Upper lobe of left lung (tissue), 6 donors: Measurements from ENCODE around the gene LRRC10. TPM values are rescaled to one million over a fixed set of nuclear protein-coding genes. Genes with fewer than 3 reads are reported as not detected.

Source experiments
- ATAC-seq, 2 donors: fragments of 200-7000 bp; cut with Tn5 transposase; one replicate each; pipeline ENCODE4 v1.9.1; 2022; ENCODE audit warnings: mild to moderate bottlenecking in 2 of 2, moderate library complexity in 2 of 2; ENCODE audit not compliant: low FRiP score in 2 of 2
- DNase-seq, 2 donors: peaks; one replicate each; pipeline ENCODE4 v3.0.0-alpha.2; 2019 to 2020
- H3K27ac ChIP-seq, 4 donors: fragments of 200-600 bp; sonication (generic); one replicate each; pipeline ENCODE4 v1.5.1; 2016 to 2019
- H3K27me3 ChIP-seq, 4 donors: fragments of 200-600 bp; sonication (generic); one replicate each; pipeline ENCODE4 v1.5.1; 2017 to 2019
- H3K36me3 ChIP-seq, 4 donors: fragments of 200-600 bp; sonication (generic); one replicate each; pipeline ENCODE4 v1.5.1; 2016 to 2019
- H3K4me1 ChIP-seq, 4 donors: fragments of 200-600 bp; sonication (generic); one replicate each; pipeline ENCODE4 v1.5.1; 2018 to 2019
- H3K4me3 ChIP-seq, 4 donors: fragments of 200-600 bp; sonication (generic); one replicate each; pipeline ENCODE4 v1.5.1; 2017 to 2019; ENCODE audit warnings: mild to moderate bottlenecking in 2 of 4, moderate library complexity in 1 of 4
- H3K9me3 ChIP-seq, 4 donors: fragments of 200-600 bp; sonication (generic); one replicate each; pipeline ENCODE4 v1.5.1; 2018 to 2019
- CTCF ChIP-seq, 6 experiments: fragments of 450-650 bp in 4 of 6; fragments of 200-600 bp in 2 of 6; sonication (generic) in 2 of 6; IDR thresholded peaks; one replicate each; pipeline ENCODE4 v1.5.1; 2016 to 2019; ENCODE audit warnings: antibody characterized with exemption in 6 of 6
- EP300 ChIP-seq, 4 donors: sonication (generic); formaldehyde crosslinking; IDR thresholded peaks; one replicate each; pipeline ENCODE4 v1.5.1; 2017; ENCODE audit warnings: antibody characterized with exemption in 4 of 4, control low read depth in 2 of 4
- POLR2A ChIP-seq, 4 donors: fragments of 450-650 bp; IDR thresholded peaks; one replicate each; pipeline ENCODE4 v1.5.1; 2016 to 2017; ENCODE audit warnings: antibody characterized with exemption in 4 of 4, mild to moderate bottlenecking in 2 of 4
- POLR2AphosphoS5 ChIP-seq, 2 donors: sonication (generic); formaldehyde crosslinking; IDR thresholded peaks; one replicate each; pipeline ENCODE4 v1.5.1; 2017; ENCODE audit warnings: antibody characterized with exemption in 2 of 2
- WGBS, 2 donors: methylation state at CpG; one replicate each; pipeline ENCODE4 v1.1.5; 2017 to 2018; 5-methylcytosine and 5-hydroxymethylcytosine counted together
- total RNA-seq, 6 donors: library from RNA; depleted of rRNA in 4 of 6; stranded (reverse); fragments of >200 nt in 4 of 6; gene quantifications; one replicate each; pipeline versions ENCODE4 v1.1.0 to v1.2.1, GENCODE V29; 2016 to 2021
- donor health status: DM: no; HTN: no; CAD: no; lungs with moderate emphysema.
- donor health status: DM: no; HTN: yes; CAD: no; lungs with severe emphysema.

LRRC10 gene
- total RNA-seq, 6 donors from 2014 or later = not detected

- WGBS, 2 donors = 87 to 90% methylated on average over 7 to 8 of the region's 8 CpGs
- TF ChIP-seq EP300 (IDR thresholded peaks at IDR 0.05) (no peak), POLR2A (IDR thresholded peaks at IDR 0.05) (no peak), CTCF (IDR thresholded peaks at IDR 0.05) (no peak), POLR2AphosphoS5 (IDR thresholded peaks at IDR 0.05) (no peak)
- ATAC-seq = no peak
- DNase-seq = no peak
- Histone ChIP-seq H3K27ac (no peak overlapping the region), H3K27me3 (no peaks in the 10 kb centered on the region), H3K4me3 (no peak overlapping the region), H3K36me3 (no peaks in the 10 kb centered on the region), H3K9me3 (no peaks in the 10 kb centered on the region), H3K4me1 (peaks cover 0 to 8% (median 3%) of the 10 kb centered on the region in 4 donors)
These were observed 43.0 kb upstream of the LRRC10 start for GRCh38 chr12:69653703-69654102.

GRCh38 chr12:69651922-69652321 is 41.2 kb upstream of the LRRC10 start:
- no peak overlapping the region for H3K4me3 ChIP-seq
- ATAC-seq (no peak), DNase-seq (no peak)
- no peaks in the 10 kb centered on the region for H3K27me3 ChIP-seq
- H3K27ac ChIP-seq = no peak overlapping the region
- no peak for TF ChIP-seq CTCF (IDR thresholded peaks at IDR 0.05)
- TF ChIP-seq POLR2AphosphoS5 (IDR thresholded peaks at IDR 0.05) = no peak
- TF ChIP-seq EP300 (IDR thresholded peaks at IDR 0.05) = no peak
- no peak for TF ChIP-seq POLR2A (IDR thresholded peaks at IDR 0.05)
- no peaks in the 10 kb centered on the region for H3K36me3 ChIP-seq
- WGBS, 2 donors = 94 to 95% methylated on average over 3 of the region's 3 CpGs
- H3K4me1 ChIP-seq = peaks cover 0 to 8% (median 3%) of the 10 kb centered on the region in 4 donors
- H3K9me3 ChIP-seq = no peaks in the 10 kb centered on the region

GRCh38 chr12:69649529-69649928 is 38.8 kb upstream of the LRRC10 start:
- ATAC-seq (no peak), DNase-seq (no peak)
- Histone ChIP-seq H3K4me3 (no peak overlapping the region), H3K27ac (no peak overlapping the region), H3K4me1 (no peaks in the 10 kb centered on the region), H3K9me3 (no peaks in the 10 kb centered on the region), H3K36me3 (no peaks in the 10 kb centered on the region), H3K27me3 (no peaks in the 10 kb centered on the region)
- WGBS, 2 donors = 68 to 70% methylated on average over 4 of the region's 4 CpGs
- TF ChIP-seq POLR2A (IDR thresholded peaks at IDR 0.05) (no peak), CTCF (IDR thresholded peaks at IDR 0.05) (no peak), POLR2AphosphoS5 (IDR thresholded peaks at IDR 0.05) (no peak), EP300 (IDR thresholded peaks at IDR 0.05) (no peak)

- TF ChIP-seq POLR2A (IDR thresholded peaks at IDR 0.05) = no peak
- no peak for TF ChIP-seq EP300 (IDR thresholded peaks at IDR 0.05)
- TF ChIP-seq CTCF (IDR thresholded peaks at IDR 0.05) = no peak
- no peak for TF ChIP-seq POLR2AphosphoS5 (IDR thresholded peaks at IDR 0.05)
- Histone ChIP-seq H3K27me3 (no peaks in the 10 kb centered on the region), H3K27ac (no peak overlapping the region), H3K36me3 (no peaks in the 10 kb centered on the region), H3K9me3 (no peaks in the 10 kb centered on the region), H3K4me1 (no peaks in the 10 kb centered on the region), H3K4me3 (no peak overlapping the region)
- 75 to 88% methylated on average over 3 of the region's 3 CpGs for WGBS, 2 donors
- DNase-seq = no peak
- peak in 1 of 2 donors; percentile 81 for ATAC-seq
These were observed 37.8 kb upstream of the LRRC10 start for GRCh38 chr12:69648476-69648875.

- Histone ChIP-seq H3K4me3 (no peak overlapping the region), H3K4me1 (no peaks in the 10 kb centered on the region), H3K36me3 (no peaks in the 10 kb centered on the region), H3K9me3 (no peaks in the 10 kb centered on the region), H3K27ac (no peak overlapping the region), H3K27me3 (no peaks in the 10 kb centered on the region)
- DNase-seq (no peak), ATAC-seq (no peak)
- WGBS, 2 donors = 52 to 70% methylated on average over 4 of the region's 4 CpGs
- no peak for TF ChIP-seq EP300 (IDR thresholded peaks at IDR 0.05)
These were observed 36.5 kb upstream of the LRRC10 start for GRCh38 chr12:69647178-69647577.
